NCI-H2107 (cell line): ENCODE results near the gene CPZ.

Source experiments
- DNase-seq: peaks from one replicate; lab custom pipeline; 2025; lab: John Stamatoyannopoulos, UW

The CPZ gene

DNA sequence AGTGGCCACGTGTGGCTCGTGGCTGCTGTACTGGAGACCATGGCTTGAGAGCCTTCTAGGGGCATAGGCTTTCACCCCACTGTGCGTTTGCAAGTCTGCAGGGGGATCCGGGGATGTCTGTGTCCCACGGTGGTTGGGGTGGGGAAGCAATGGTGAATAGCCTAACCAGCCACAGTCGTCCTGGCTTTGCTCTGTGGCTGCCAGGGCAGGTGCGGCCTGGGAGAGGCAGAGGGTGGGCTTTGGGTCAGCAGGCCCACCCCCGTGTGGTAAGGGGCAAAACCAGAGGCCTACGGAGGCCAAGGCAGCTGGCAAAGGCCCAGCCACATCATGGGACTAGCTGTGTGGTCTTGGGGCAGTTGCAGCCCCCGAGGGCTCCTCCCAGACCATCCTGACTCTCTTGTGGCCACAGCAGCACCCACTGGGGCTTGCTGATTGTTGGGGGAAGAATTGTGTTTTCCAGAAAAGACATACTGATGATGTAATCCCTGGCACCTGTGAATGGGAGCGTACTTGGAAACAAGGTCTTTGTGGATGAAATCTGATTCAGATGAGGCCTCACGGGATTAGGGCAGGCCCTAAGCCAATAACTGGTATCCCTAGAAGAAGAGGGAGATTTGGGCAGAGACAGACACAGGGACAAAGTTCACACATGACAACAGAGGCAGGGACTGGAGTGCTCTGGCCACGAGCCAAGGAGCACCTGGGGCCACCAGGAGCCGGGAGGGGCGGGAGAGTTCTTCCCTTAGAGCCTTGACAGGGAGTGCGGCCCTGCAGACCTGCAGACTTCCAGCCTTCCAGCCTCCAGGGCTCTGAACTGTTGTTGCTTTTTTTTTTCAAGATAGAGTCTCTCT, 2.9 kb downstream of the CPZ start:
- DNase-seq, result no peak

DNA sequence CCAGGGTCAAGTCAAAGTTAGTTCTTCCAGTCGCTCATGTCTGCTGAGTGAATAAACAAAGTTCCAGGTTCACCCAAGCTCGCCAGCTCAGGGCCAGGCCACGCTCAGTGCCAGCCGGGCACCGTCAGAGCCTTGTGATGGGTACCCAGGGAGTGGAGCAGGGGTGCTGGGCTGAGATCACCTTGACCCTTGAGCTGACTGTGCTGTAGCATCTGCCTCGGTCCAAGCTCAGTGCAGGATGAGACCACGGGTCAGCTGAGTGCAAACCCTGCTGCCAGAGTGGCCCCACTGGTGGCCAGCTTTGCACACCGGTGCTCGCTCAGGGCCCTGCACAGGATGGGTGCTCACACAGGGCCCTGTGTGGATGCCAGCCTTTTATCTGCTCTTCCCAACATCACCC, 4.3 kb downstream of the CPZ start:
- no peak for DNase-seq

DNA sequence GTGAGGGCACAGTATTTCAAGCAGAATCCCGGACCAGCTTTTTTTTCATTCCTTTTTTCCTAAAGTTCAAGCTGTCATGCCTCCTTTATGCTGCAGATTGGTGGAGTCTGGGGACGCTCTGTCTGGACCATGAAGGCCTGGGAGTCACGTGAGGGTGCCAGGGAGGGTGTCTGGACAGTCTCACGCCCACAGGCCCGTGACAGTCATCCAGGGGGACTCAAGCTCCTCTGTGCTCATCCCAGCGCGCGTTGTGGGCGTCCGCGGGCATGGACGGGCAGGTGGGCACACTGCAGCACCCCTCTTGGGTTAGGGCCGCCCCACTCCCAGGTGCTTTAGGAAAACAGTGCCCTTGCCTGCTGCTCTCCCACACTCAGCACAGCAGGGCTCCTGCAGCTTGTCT, 4.8 kb downstream of the CPZ start:
- DNase-seq, result no peak

DNA sequence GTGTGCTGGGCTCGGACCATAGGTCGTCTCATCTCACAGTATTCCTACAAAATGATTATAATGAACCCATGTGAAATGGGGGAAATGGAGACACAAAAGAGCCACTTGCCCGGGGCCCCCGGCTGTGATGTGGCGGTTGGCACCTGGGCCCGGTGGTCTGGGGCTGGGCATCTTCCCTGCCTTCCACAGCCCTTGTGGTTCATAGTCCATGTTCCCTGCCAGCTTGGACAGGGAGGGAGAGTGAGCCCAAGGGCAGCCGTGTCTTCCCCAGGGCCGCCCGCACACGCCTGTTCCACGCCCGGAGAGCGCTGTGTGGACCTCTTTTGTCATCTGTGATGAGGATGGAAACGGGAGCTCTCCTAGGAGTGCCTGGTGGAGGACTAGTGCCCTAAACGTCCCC, 5.2 kb downstream of the CPZ start:
- DNase-seq, result no peak

DNA sequence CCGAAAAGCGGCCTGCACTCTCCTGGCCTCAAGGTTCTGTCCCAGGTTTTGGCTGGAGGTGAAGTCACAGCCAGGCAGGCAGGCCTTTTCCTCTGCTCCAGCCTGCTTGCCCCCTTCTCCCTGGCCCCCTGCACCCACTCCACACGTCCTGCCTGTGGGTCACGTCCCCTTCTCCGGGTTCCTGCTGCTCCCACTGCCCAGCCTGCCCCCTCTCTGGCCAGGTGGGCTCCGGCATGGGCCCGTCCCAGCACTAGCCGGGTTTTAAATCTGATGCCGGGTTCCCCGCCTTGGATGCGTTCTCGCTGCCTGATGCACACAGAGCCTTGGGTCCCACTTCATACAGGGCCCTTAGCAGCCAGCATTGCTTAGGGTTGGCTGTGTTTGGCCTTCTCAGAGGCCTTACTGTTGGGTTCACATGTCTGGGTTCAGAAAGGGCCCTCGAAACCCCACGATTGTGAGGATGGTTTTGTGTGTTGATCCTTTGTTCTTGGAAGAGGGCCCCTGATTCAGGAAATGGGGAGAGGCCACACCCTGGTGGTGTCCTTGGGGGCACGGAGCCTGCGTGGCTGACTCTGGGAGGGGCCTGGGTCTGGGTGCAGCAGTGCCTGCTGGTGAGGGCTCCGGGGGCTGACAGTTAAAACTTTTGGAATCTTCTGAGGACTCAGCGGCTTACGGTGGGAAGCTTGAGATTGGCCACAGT, 6.0 kb downstream of the CPZ start:
- no peak for DNase-seq

DNA sequence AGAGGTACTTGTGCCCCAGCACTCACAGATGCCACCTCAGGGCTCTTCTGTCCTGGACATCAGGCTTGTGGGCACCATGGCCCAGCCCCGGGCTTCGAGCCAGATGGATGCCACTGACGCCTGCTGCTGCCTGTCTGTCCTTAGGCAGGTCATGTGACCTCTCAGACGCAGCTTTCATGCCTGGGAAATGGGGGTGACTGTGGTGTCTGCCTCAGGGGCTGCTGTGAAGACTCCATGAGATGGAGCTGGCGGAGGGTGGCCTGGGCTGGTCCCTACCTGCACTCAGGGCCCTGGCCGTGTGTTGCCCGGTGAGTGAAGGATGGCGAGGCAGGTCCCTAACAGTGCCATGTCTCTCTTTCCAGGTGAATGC, 6.5 kb downstream of the CPZ start:
- DNase-seq, result no peak

DNA sequence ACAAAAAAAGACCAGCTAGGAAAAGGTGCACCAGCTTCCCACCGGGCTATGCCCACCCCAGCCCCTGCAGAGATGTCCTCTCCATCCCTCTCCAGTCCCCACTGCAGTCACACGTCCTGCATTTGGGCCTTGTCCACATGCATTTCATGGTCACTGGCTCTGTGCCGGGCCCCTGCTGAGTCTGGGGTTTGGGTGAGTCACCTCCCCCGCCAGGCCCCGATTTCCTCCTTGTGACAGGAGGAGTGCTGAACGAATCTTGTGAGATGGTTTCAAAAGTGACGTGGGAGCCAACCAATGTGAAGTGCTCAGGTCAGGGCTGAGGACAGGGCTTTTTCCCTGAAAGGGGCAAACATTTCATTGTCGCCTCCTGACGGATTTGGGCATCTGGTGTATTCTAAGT, 7.1 kb downstream of the CPZ start:
- DNase-seq, result no peak

DNA sequence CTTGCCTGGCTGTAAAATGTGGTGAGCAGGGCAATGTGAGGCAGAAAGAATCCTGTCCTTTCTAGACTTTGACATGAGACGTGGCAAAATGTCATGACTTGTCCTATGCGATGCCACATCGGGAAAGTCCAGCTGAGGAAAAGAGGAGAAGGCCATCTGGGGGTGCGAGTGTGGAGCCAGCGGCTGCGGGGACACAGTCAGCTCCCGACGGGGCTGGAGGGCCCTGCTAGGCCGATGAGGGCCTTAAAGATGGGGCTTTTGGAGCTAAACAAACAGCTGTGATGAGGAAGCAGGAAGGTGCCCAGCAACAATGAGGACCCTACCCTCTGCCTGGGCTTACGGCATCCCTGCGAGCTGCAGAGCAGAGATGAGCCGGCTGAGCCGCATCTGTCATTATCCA, 7.7 kb downstream of the CPZ start:
- no peak for DNase-seq

DNA sequence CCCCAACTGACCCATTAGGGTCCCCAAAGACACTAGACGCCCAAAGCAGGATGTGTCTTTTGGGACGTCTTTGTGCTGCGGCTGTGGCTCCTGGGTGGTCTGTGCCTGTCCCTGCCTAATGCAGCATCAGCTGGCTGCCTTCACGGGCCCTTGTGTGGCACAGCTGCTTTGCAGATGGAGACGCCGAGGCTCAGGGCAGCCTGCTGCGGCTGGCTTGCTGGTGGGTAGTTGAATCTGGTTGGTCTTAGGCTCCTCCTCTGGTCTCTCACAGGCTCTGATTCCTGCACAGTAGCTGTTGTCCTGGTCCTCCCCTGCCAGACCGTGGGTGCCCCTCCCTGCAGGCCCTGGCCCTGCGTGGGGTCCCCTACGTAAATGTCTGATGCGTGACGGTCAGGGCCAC, 8.1 kb downstream of the CPZ start:
- no peak for DNase-seq

DNA sequence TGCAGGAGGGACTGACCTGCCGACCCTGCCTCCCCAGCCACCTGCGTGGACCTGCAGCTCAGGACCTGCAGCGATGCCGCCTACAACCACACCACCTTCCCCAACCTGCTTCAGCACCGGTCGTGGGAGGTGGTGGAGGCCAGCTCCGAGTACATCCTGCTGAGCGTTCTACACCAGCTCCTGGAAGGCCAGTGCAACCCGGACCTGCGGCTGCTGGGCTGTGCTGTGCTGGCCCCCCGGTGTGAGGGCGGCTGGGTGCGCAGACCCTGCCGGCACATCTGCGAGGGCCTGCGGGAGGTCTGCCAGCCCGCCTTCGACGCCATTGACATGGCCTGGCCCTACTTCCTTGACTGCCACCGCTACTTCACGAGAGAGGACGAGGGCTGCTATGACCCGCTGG, 8.5 kb downstream of the CPZ start:
- DNase-seq, result no peak

DNA sequence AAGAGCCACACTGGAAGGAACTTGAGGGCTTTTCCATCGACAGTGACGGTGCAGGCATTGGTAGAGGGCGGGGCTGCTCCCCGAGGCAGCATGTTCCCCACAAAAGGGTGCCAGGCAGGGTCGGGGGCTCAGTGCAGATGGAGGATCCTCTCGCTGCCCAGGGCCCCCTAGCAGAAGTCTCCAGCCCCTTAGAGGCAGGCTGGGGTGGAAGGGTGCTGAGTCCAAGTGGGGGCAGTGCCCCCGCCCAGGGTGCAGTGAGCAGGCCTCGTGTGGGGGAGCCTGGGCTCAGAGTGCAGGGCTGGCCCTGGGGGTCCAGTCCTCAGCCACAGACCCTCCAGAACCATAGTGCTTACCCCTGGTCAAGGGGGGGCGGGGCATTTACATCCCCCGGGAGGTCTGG, 9.0 kb downstream of the CPZ start:
- DNase-seq, result no peak

DNA sequence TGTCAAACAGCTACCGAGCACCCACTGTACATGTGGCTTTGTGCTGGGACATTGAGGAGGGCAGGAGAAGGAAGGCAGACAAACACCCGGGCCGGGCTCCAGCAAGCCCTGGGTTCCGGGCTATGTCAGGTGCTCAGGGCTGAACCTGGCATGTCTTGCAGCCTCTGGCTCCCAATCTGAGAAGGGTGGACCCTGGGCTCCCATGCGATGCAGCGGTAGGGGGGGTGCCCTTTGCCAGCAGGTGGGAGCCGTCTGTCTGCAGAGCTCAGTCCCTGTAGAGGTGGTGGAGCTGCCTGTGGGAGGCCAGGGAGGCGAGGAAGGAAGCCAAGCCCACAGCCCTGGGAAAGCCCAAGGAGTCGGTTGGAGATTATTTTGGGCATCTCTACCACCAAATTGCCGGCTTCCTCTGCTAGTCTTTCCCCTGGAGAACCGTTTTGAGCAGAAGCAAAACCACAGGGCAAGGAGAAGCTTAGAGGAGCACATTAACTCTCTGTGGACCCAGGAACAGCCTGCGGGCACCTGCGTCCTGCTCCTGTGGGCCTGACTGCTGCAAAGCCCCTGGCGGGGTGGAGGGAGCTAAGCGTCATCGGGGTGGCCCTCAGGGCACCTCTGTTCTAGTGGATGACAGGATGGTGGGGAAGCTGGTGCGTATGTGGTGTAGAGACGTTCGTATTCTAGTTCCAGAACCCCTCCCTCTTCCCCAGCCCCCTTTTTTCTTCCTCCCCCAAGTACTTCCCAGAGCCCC, 10.3 kb downstream of the CPZ start:
- DNase-seq, result no peak

DNA sequence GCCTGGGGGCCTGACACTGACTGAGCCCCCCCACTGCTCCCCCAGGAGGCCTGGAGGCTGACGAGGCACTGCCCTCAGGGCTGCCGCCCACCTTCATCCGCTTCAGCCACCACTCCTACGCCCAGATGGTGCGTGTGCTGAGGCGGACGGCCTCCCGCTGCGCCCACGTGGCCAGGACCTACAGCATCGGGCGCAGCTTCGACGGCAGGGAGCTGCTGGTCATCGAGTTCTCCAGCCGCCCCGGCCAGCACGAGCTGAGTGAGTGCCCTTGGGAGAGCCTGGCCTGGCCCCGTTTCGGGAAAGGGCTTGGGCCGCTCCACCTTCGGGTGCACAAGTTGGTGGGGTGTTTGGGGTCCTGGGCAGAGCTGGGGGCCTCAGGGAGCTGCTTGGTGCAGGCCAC, 11.4 kb downstream of the CPZ start:
- no peak for DNase-seq

DNA sequence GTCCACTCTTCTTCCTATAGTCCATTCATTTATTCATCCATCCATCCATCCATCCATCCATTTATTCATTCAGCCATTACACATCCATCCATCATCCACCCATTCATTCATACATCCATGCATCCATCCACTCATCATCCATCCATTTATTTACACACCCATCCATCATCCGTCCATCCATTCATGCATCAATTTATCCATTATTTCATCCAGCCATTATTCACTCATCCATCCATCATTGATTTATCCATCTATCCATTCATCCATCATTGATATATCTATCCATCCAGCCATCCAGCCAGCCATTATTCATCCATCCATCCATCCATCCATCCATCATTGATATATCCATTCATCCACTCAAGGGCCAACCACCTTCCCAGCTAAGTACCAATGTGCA, 12.7 kb downstream of the CPZ start:
- DNase-seq, result no peak

DNA sequence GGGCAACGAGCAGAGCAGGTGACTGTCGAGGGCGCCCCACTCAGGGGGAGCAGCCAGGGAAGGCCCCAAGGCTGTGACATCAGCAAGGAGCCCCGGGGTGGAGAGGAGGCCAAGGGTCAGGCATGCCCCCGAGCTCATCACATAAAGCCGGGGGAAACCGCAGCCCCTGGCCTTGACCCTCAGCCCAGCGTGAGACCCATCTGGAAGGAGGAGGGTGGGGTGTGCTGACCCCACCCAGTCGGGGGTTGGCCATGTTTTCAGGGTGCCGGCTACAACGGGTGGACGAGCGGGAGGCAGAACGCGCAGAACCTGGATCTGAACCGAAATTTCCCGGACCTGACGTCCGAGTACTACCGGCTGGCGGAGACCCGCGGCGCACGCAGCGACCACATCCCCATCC, 13.9 kb downstream of the CPZ start:
- DNase-seq, result no peak

DNA sequence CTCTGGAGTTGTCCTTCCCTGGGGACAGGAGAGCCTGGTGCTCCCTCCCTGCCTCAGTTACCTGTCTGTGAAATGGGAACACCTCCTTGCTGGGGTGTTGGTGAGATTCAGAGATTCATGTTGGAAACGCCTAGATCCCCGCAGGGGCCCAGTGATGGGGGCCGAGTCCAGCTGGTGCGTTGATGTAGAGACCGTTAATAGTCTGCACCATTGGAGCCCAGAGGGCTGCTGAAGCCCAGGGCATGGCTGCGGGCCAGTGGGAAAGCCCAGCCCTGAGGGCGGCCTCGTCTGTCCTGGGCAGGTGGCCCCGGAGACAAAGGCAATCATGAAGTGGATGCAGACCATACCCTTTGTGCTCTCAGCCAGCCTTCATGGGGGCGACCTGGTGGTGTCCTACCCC, 14.4 kb downstream of the CPZ start:
- DNase-seq, result no peak

DNA sequence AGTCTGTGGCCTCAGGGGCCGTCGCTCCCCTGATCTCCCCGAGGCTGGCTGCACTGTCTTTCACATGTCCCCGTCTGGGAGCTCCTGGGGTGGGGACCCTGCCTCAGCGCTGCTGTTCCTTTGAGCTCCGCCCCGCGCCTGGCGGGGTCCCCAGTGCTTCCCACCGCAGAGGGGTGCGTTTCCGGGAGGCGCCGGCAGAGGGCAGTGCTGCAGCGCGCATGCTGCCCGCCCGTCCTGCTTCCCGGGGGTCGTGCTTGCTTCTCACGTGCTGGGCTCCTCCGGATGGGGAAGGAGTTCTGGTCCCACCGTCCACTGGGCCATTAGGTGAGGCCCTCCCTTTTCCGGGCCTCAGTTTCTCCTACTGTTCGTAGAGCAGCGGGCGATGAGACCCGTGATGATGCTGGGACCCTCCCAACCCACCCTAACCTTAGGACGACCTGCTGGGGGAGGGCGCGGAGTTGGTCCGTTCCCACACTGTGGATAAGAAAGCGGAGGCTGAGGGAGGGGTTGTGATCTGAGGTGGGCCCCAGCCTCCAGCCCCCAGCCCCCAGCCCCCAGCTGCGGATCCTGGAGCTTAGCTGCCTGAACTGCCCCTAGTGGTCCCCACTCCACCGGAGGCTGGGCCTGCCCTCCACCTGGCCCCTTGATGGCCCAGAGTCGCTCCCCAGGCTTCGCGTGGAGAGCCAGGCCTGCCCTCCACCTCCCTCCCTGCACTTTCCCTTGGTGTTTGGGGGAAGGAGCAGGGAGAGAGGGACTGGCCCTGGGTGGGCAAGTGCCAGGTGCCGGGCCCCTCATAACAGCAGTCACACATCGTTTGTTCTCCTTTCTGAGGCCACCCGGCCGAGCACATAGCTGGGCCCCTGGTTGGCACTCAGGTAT, 15.3 kb downstream of the CPZ start:
- no peak for DNase-seq

DNA sequence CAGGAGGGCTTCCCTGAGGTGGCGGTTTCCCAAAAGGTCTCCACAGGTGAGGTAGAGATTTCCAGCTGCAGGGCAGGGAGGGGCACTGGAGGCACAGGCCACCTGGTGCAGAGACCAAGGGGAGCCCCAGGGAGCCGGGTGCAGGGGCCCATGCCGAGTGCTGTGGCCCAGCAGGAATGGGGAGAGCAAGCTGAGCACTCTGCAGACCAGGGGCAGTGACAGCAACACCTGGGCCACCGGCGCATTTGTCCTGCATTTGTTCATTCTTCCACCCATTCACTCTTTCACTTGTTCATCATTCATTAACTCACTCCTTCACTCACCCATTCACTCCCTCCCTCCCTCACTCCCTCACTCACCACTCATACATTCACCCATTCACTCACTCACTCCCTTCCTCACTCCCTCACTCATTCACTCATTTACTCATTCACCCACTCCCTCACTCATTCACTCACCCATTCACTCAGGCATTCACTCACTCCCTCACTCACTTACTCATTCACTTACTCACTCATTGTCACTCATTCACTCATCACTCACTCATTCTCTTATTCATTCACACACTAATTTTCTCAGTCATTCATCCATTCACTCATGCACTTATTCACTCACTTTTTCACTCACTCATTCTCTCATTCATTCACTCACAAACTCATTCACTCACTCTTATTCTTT, 16.3 kb downstream of the CPZ start:
- DNase-seq, result no peak

DNA sequence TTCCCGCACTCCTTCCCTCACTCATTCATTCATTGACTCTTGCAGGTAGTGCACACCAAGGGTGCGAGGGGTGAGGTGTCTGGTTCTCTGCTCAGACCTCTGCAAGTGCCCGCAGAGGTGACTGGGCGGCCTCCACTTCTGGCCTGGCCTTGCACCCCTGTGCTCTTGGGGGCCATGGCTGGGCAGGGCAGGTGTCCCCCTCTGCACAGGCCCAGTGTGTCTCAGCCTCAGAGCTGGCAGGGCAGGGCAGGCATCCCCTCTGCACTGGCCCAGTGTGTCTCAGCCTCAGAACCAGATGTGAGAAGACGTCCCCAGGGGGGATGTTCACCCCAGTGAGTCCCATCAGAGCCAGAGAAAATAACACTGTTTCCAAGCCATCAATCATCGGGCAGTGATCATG, 16.8 kb downstream of the CPZ start:
- DNase-seq, result no peak

DNA sequence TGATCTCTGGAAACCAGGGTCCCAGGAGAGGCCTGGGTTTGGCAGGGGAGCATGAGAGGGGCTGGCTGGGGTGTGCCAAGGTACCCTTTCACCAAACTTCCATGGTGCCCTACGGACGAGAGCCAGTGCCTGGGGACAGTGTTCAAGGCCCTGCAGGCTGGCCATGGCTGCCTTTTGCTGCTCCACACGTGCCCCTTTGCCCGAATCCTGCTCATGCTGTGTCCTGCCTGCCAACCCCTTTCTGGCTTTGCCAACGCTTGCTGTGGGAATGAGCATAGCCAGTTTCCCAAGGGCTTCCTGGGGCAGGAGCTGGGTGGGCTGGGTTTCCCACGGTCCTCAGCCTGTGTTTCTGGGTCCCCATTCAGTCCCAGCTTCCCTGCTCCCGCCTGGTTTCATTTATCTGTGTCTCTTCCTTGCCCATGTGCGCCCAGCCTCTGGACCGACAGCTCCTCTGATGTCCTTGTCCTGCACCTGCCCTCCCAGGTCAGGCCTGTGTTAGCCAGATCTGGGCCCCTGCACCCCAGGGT, 17.3 kb downstream of the CPZ start:
- DNase-seq, result no peak

DNA sequence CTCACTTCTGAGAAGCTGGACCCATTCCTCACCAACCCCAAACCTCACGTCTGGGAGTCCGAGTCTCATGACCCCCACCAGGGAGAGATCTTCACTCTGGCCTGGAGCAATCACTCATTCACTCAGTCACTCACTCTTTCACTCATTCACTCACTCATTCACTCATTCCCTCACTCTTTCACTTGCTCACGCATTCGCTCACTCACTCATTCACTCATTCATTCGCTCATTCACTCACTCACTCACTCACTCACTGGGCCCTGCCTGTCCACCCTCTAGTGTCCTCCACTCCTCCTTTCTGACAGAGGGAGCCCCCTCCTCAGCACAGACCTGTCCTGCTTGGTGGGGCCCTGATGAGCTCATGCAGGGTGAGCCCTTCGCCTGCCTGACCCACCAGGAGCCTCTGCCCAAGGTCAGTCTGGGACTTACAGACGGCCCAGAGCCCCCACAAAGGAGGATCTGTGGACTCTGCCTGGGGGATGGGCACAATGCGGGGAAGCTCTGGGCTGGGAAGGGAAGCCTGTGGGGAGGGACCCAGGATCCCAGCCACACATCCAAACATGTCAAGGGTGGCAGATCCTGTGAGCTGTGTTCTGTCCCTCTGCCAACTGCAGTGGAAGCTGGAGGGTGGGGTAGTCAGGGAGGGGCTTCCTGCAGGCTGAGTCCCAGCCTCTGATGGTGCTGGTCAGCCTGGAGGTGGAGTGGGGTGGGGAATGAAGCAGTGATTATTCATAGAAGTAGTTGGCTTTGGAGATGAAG, 18.5 kb downstream of the CPZ start:
- DNase-seq, result no peak
